H1 (cell line): Measurements from ENCODE around the gene MBLAC1. TPM values are rescaled to one million over a fixed set of nuclear protein-coding genes. Genes with fewer than 3 reads are reported as not detected.

Source experiments
- BCL11A ChIP-seq, 2 experiments: IDR thresholded peaks; one replicate each; pipeline ENCODE4 v1.6.1; 2011; ENCODE audit warnings: low read depth in 2 of 2, low read length in 2 of 2, mild to moderate bottlenecking in 2 of 2
- EZH2 ChIP-seq: fragments of 200-600 bp; sonication (generic); IDR thresholded peaks from 2 replicates; pipeline ENCODE4 v1.7.1; 2012; ENCODE audit warnings: low read depth, mild to moderate bottlenecking, moderate library complexity, low read length, inconsistent platforms; ENCODE audit not compliant: severe bottlenecking
- JUND ChIP-seq: IDR thresholded peaks from 2 replicates; pipeline ENCODE4 v1.6.1; 2011; ENCODE audit warnings: mild to moderate bottlenecking, improper control_type of control experiment, low read length
- KDM4A ChIP-seq: IDR thresholded peaks from one replicate; pipeline ENCODE4 v1.7.1; 2012; ENCODE audit warnings: low read depth, mild to moderate bottlenecking, moderate library complexity, low read length, inconsistent platforms; ENCODE audit not compliant: severe bottlenecking
- RFX5 ChIP-seq: IDR thresholded peaks from 2 replicates; pipeline ENCODE4 v1.6.1; 2011; ENCODE audit warnings: low read depth, low read length, improper control_type of control experiment, borderline replicate concordance
- polyA plus RNA-seq, 7 experiments: library from polyadenylated mRNA; depleted of rRNA in 3 of 7; stranded (reverse) in 5 of 7; unstranded in 2 of 7; fragments of >200 nt in 5 of 7; fragments of 200-250 nt in 2 of 7; gene quantifications; 1 replicate in 5 of 7; 2 replicates in 1 of 7; 4 replicates in 1 of 7; pipeline versions ENCODE4 v1.2.1 to v1.2.3, GENCODE V29; 2011 to 2013; ENCODE audit warnings: missing spikeins in 2 of 7, mixed read lengths in 2 of 7
- total RNA-seq: library from RNA; stranded (reverse); fragmentation: NEBNext Ultra II Directional; extraction: Animal tissue kit (Norgen Biotek cat#: 25700); gene quantifications from 2 replicates; pipeline ENCODE4 v1.2.1, GENCODE V29; 2021
- TF ChIP-seq, protein P1 (sequence below), 3 experiments: IDR thresholded peaks; 1 replicate in 2 of 3; 2 replicates in 1 of 3; pipeline versions ENCODE4 v1.5.1 to v1.6.1; 2011; ENCODE audit warnings: low read length in 3 of 3, mild to moderate bottlenecking in 3 of 3, inconsistent platforms in 2 of 3, low read depth in 1 of 3, moderate library complexity in 1 of 3; ENCODE audit not compliant: insufficient read depth in 1 of 3; ENCODE audit errors: control extremely low read depth in 1 of 3

The MBLAC1 gene
- total and polyA plus RNA-seq, 2 of the 8 experiments (the other 6 are each of a cell fraction or from before 2014, with no cell fraction given) = 1.00 to 1.7 TPM

DNA sequence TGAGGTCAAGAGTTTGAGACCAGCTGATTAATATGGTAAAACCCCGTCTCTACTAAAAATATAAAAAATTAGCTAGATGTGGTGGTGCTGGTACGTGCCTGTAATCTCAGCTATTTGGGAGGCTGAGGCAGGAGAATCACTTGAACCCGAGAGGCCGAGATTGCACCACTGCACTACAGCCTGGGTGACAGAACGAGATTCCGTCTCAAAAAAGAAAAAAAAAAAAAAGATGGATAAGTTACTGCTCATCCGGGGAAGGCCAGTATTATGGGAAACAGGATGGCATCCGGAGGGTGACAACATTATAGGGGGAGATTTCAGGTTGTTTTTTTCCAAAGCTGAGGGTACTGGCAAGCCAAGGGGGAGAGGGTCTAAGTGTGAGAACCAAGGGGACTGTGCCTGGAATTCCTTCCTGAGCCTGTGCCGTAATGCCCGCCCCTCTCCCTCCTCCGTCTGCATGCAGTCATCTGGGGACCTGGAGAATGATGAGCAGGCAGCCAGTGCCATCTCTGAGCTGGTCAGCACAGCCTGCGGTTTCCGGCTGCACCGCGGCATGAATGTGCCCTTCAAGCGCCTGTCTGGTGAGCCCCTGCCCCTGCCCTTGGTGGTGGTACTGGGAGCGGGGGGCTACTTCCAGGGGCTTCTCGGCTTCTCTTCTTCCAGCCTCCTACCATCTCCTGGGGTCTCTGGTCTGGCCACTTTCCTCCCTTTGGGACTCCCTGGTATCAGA is 26.3 kb downstream of the MBLAC1 start (continued):
- no peak for TF ChIP-seq KDM4A
- no peak for TF ChIP-seq RFX5
- TF ChIP-seq, protein P1, sequence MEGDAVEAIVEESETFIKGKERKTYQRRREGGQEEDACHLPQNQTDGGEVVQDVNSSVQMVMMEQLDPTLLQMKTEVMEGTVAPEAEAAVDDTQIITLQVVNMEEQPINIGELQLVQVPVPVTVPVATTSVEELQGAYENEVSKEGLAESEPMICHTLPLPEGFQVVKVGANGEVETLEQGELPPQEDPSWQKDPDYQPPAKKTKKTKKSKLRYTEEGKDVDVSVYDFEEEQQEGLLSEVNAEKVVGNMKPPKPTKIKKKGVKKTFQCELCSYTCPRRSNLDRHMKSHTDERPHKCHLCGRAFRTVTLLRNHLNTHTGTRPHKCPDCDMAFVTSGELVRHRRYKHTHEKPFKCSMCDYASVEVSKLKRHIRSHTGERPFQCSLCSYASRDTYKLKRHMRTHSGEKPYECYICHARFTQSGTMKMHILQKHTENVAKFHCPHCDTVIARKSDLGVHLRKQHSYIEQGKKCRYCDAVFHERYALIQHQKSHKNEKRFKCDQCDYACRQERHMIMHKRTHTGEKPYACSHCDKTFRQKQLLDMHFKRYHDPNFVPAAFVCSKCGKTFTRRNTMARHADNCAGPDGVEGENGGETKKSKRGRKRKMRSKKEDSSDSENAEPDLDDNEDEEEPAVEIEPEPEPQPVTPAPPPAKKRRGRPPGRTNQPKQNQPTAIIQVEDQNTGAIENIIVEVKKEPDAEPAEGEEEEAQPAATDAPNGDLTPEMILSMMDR (IDR thresholded peaks at IDR 0.05; ENCODE audit: control extremely low read depth in 1 of 3, insufficient read depth in 1 of 3, low read depth in 1 of 3, low read length in 3 of 3) = no peak
- no peak for TF ChIP-seq JUND
- TF ChIP-seq EZH2 = no peak
- no peak for TF ChIP-seq BCL11A (IDR thresholded peaks at IDR 0.05; ENCODE audit: low read depth in 2 of 2, low read length in 2 of 2)
- TF ChIP-seq, all 59 proteins: peak for 0
